Measurements from ENCODE around the gene SIL1. TPM values are rescaled to one million over a fixed set of nuclear protein-coding genes. Genes with fewer than 3 reads are reported as not detected.

The SIL1 gene
- total RNA-seq, 4 donors from 2014 or later: 41.4 to 63.1 (median 52.8) TPM

- peak overlapping the region in 2 of 4 donors; percentile 12 to 56 for H3K27ac ChIP-seq
- no peak for TF ChIP-seq CTCF (IDR thresholded peaks at IDR 0.05)
- TF ChIP-seq POLR2A (IDR thresholded peaks at IDR 0.05): no peak
- H3K27me3 ChIP-seq: no peaks in the 10 kb centered on the region
- no peak for DNase-seq (ENCODE audit: low spot score in 2 of 2)
- 82 to 86% methylated on average over 24 to 25 of the region's 25 CpGs for WGBS, 2 donors
- H3K9me3 ChIP-seq: no peaks in the 10 kb centered on the region
- peaks cover 0 to 68% (median 1%) of the 10 kb centered on the region in 3 donors for H3K36me3 ChIP-seq
- peaks cover 0 to 4% (median 0%) of the 10 kb centered on the region in 4 donors for H3K4me1 ChIP-seq
- no peak overlapping the region for H3K4me3 ChIP-seq
These were observed 260.5 kb downstream of the SIL1 start for GRCh38 chr5:138937392-138938387.

GRCh38 chr5:138936968-138937345 lies 261.2 kb downstream of the SIL1 start:
- DNase-seq (ENCODE audit: low spot score in 2 of 2): no peak
- TF ChIP-seq CTCF (IDR thresholded peaks at IDR 0.05) (no peak), EP300 (IDR thresholded peaks at IDR 0.05) (no peak), POLR2A (IDR thresholded peaks at IDR 0.05) (no peak)
- WGBS, 2 donors: 49 to 74% methylated on average over 2 of the region's 2 CpGs
- H3K36me3 ChIP-seq: peaks cover 0 to 75% (median 9%) of the 10 kb centered on the region in 3 donors
- H3K4me1 ChIP-seq: peaks cover 0 to 4% (median 0%) of the 10 kb centered on the region in 4 donors
- no peaks in the 10 kb centered on the region for H3K9me3 ChIP-seq
- H3K4me3 ChIP-seq: no peak overlapping the region
- no peaks in the 10 kb centered on the region for H3K27me3 ChIP-seq
- H3K27ac ChIP-seq: peak overlapping the region in 2 of 4 donors; percentile 12 to 56

- Histone ChIP-seq H3K36me3 (peaks cover 0 to 81% (median 14%) of the 10 kb centered on the region in 3 donors), H3K27me3 (no peaks in the 10 kb centered on the region), H3K9me3 (no peaks in the 10 kb centered on the region), H3K4me1 (peaks cover 0 to 4% (median 0%) of the 10 kb centered on the region in 4 donors), H3K4me3 (no peak overlapping the region), H3K27ac (no peak overlapping the region)
- no peak for DNase-seq (ENCODE audit: low spot score in 2 of 2)
- TF ChIP-seq POLR2A (IDR thresholded peaks at IDR 0.05) (no peak), CTCF (IDR thresholded peaks at IDR 0.05) (no peak), EP300 (IDR thresholded peaks at IDR 0.05) (peak; percentile 37 to 45)
- 80% methylated on average over 19 to 22 of the region's 22 CpGs for WGBS, 2 donors
These were observed 261.8 kb downstream of the SIL1 start for GRCh38 chr5:138936225-138936967.

GRCh38 chr5:138935466-138935865 lies 262.7 kb downstream of the SIL1 start:
- TF ChIP-seq CTCF (IDR thresholded peaks at IDR 0.05) (no peak), POLR2A (IDR thresholded peaks at IDR 0.05) (no peak), EP300 (IDR thresholded peaks at IDR 0.05) (no peak)
- DNase-seq (ENCODE audit: low spot score in 2 of 2): no peak
- Histone ChIP-seq H3K27me3 (no peaks in the 10 kb centered on the region), H3K4me1 (peaks cover 0 to 5% (median 0%) of the 10 kb centered on the region in 4 donors), H3K4me3 (no peak overlapping the region), H3K36me3 (peaks cover 0 to 81% (median 20%) of the 10 kb centered on the region in 3 donors), H3K27ac (peak overlapping the region in 1 of 4 donors; percentile 31), H3K9me3 (no peaks in the 10 kb centered on the region)
- 88 to 90% methylated on average over 10 of the region's 10 CpGs for WGBS, 2 donors
